Posterior vena cava (tissue), 2 donors: ENCODE data around the gene TMEM151A. TPM values are rescaled to one million over a fixed set of nuclear protein-coding genes. Genes with fewer than 3 reads are reported as not detected.

Source experiments
- DNase-seq: peaks from one replicate; pipeline ENCODE4 v3.0.0-alpha.2; 2020; ENCODE audit warnings: low spot score
- intact Hi-C, 2 donors: fragments of 100-400 bp; cut with DNase I; formaldehyde crosslinking; loops; one replicate each; pipeline versions ENCODE4 v1.14.1 to v1.14.2; 2022 to 2023
- total RNA-seq, 2 donors: library from RNA; stranded (reverse); fragmentation: NEBNext Ultra II Directional; extraction: Animal tissue kit (Norgen Biotek cat#: 25700); gene quantifications; one replicate each; pipeline ENCODE4 v1.2.1, GENCODE V29; 2021
- donor health status: DM: yes; HTN: yes; CAD: no.
- donor health status: DM: yes; HTN: yes; CAD: no.

Gene TMEM151A
- total RNA-seq, 2 donors from 2014 or later = not detected

DNA sequence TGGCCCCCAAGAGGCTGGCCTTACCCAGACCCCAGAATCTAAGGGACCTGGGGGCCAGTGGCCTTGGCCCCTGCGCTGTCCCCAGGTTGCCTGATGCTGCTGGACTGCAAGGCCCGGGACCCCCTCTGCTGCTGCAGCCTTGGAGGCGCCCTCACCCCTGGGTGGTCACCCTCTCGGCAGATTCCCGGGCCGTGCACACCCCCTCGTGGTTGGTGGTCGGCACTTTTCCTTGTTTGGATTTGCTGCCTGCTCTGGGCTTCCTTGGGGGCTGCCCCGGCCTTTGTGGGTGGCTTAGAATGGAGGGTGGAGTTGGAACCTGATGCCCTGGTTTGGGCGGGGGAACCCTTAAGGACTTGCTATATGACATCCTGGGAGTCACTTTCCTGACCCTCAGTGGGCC lies 39.2 kb downstream of the TMEM151A start:
- intact Hi-C loops = no loop called here

DNA sequence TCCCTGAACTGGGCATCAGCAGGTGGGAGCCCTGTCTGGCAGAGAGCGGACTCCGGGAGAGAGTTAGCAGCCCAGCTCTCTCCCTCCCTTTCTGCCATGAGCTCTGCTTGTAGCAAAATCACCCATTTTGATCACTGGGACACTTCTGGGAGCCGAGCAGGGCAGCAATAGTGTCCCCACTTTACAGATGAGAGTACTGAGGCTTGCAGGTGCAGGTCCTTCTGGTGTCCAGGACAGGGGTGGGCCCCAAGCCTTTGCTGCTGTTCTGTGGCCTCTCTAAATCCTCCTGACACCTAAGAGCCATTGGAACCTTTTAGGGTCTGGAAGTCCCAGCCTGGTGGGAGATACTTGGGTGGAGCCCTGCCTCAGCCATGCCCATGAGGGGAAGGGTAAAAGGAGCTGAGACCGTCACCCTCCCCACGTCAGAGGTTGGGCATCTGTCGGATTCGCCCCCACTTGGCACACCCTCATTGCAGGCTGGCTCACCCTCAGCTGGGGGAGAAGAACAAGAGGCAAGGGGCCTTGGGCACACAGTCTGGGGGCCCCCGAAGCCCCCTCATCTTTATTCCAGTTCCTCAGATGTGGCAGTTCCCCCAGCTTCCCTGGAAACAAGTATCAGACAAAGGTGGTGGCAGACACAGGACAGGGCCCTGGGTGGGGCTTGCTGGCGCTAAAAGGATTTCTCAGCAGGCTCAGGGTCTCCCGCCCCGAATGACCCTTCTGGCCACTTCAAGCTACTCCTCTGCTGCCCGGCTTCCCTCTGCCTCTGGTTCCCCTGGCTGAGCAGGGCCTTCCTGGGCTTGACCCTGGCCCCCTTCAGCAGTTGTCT lies 40.1 kb downstream of the TMEM151A start:
- DNase-seq = peak; percentile 71
- intact Hi-C loops = no loop called here

More for the DNA sequence above, 39.2 kb downstream of the TMEM151A start:
- DNase-seq = peak; percentile 76

DNA sequence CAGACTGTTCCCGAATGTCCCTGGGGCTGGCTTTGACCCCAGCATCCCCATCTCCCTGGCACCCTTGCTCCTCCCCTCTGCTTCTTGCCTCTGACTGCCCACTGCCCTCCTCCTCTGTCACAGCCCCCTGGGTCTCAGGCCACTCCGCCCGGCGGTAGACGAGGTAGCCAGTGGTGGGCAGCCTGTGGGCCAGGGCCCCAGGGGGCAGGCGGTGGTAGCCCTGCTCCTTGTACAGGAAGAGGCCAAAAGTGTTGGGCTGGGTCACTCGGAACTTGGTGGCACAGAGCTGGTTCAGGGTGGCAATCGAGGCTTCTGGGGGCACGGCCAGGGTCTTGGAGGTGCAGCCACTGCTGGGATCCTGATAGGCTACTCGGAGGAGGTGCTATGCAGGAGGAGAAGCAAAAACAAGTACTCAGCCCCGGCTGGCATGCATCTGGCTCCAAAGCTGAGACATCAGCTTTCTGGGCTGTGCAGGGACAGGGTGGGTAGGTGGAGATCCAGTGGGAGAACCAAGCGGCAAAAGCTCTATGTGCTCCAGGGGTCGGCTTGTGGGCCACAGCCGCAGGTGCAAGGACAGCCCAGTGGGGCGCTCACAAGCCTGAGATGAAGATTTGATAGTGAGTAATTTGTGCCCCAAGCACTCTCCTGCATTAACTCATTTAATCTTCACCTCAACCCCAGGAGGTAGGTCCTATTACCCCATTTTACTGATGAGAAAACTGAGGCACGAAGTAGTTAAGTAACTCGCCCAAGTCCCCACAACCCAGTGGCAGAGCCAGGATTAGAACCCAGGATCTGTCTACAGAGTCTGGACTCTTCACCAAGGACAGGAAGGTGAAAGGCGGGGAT lies 40.9 kb downstream of the TMEM151A start:
- peak; percentile 69 for DNase-seq
- intact Hi-C loops = no loop called here

DNA sequence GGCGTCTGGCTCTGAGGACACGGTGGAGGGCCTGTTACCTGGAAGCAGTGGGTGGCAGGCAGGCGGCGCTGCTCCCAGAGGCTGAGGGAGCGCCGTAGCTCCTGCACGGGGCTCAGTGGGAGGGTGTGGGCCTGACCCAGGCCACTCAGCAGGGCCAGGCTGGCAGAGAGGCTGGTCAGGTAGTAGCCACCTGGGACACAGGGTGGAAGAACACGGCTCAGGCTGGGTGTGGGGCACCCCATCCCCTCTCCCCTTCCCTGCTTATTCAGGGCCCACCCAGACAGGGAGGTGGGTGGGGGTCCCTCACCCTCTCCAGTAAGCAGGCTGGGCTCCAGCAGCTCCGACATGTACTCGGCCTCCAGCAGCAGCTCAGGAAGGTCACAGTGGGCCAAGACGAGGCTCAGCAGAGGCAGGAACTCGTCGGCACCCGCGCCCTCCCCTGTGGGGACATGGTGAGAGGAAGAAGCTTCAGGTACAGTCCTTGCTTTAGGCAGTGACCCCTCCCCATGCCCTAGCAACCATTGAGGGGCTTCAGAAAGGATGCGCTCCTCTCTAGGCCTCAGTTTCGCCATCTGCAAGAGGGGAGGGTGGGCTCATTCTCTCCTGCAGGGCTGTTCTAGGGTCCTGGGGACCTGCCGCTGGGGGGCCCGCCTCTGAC lies 41.7 kb downstream of the TMEM151A start:
- intact Hi-C loops = no loop called here
- peak; percentile 72 for DNase-seq

DNA sequence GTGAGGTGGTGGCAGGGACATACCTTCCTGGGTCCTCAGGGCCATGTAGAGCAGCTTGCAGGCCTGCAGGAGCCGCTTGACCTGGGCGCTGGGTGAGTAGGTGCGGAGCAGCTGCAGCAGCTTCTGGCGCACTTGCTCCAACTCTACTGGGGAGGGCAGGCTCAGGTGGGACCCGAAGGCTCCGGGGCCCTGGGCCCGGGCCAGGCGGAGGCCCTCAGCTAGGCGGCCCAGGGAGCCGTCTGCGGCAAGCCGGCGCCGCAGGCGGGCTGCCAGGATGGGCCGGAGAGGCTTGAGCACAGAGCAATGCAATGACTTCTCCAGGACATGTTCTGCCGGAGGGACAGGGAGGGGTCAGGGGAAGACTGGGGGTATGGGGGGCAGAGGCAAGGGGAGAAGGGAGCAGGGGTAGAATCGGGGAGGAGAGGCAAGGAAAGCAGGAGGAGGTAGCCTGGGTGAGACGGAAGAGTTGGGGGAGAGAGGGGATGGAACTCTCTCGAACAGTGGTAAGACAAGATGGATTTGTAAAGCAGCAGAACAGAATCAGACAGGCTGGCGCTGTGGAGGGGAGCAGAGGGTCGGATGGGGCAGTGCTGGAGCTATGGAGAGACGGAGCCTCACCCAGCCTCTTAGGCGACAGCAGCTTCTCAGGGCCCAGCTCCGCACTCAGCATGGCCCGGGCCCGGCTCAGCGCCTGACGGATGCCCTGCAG lies 42.4 kb downstream of the TMEM151A start:
- intact Hi-C loops = no loop called here
- peak; percentile 73 for DNase-seq

DNA sequence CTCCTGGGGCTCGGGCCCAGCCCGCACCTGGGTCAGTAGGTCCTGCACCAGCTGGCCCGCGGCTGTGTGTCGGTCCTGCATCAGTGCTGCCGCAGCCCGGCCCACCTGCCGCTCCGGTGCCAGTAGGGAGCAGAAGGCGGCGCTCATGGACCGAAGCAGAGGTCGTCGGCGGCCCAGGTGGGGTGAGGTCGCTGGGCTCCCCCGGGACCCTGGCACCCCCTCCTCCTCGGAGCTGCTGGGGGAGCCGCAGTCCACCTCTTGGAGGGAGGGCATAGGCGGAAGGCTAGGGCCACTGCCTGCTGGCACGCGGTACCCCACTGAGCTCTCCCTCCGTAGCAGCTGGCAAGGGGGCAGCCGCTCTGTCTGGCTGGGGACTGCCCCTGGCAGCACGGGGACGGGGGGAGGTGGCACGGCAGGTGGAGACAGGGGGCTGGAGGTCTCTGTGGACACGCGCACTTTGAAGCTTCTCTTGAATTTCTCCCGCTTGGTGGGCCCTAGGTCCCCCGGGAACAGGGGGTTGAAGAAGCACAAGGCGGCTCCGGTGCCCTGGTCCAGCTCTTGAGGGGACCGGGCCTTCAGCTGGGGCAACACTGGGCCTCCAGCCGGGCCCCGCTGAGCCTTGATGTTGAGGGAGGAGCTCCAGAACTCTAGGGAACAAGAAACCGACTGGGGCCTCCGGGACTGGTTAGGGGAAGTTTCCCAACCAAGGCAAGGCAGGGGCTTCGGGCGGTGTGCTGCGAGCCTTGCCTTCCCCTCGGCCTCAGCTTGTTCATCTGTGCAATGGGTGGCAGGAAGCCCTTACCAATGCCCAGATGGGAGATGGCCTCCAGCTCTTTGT lies 43.1 kb downstream of the TMEM151A start:
- intact Hi-C loops = no loop called here
- peak; percentile 80 for DNase-seq

DNA sequence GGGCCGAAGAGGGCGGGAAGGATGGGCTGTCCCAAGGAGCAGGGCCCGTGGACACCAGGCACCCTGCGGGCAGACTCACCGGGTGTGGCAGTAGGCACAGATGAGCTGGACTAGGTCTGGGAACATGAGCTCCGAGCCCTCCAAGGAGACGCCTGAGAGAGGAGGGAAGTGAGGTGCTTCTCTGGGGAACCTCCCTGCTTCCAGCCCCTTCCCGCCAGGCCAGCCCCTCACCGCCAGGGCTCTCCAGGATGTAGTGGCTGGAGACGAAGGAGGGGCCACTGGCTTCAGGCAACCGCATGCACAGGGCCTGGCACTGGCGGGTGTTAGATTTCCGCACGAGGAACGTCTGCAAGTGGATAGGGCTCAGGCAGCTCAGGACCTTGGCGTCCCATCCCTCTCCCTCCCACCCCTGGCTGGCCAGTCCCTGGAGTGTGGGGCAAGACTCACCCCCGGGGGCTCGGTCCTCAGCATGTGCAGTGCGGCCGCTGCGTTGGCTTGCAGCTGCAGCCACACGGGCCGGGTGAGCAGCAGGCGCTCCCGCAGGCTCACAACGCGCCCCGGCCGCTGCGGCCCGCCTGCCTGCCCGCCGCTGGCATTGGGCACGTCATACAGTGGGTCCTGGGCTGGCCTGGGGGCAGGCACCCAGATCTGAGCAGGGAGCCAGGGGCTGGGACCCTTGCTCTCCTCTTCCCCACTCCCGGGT lies 44.0 kb downstream of the TMEM151A start:
- peak; percentile 85 for DNase-seq
- intact Hi-C loops = no loop called here

DNA sequence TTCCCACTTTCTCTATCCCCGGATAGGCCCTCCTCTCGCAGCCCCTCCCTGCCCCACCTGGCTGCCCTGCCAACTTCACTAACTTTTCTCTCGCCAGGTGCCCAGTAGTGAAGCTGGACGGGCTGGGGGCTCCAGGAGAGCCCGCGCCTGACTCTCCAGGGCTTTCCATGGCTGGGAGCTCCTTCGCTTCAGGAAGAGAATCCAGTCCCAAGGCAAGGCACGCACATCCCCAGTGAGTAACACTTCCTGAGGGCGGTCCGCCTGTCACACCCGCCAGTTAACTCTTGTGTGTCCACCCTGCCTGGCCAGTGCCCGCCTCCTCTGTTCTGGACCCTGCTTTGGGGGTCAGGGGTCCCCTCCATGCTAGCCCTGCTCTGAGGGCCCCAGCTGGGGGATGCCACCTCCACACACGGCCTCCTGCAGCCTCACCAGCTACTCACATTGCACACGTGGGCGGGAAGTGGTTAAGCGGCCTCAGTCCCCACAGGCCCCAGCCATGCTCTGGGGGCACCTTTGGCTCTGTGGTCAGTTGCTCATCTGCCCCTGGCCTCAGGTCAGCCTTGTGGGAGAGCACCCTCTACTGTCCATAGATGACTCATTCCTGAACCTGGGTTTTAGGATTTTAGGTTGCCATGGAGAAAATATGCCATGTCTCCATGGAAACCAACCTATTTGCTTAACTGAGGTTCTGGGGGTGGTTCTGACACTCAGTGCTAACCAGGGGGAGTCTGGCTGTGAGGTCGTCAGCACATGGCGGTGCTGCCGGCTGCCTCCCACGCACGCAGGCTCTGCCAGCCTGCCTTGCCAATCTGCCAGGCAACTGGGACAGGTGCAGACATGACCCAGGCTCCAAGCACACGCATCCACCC lies 44.8 kb downstream of the TMEM151A start, which contains the start of gene RIN1:
Gene RIN1 (minus strand): TSS at position 201 of the 869 bp plus-strand sequence. CDS start 32 bp downstream, at position 169.
- peak; percentile 93 for DNase-seq
- intact Hi-C loops = no loop called here

DNA sequence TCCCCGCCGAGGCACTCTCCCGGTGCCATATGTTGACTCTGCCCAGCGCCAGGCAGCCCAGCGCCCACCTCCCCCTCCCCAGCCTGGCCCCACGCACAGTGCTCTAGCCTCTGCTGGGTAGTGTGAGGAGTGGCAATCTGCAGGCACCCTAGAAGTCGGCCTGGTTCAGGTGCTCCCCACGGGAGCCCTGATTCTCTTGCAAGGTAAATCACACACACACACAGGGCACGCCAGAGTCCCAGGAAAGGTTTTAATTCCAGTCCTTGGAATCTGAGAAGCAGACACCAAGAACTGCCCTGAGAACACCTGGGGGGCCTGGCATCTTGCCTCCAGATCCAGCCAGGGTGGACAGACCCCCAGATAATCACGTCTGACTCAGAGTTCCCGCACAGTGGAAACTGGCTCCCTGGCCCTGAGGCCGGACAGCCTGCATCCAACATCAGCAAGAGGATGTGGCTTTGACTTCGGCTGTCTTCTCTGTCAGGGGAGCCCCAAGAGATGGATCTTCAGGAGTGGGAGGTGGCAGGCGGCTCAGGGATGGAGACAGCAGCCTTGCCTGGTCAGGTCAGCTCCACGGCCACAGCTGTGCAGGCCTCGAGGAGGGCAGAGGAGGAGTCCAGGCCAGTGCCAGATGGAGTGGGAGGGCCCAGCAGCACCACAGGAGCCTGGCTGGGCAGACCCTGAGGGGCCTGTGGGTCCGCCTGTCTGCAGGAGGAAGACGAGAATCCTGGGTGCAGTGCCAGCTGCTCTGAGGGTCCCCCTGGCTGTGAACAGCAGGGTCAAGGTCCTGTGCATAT lies 45.6 kb downstream of the TMEM151A start:
- DNase-seq = peak; percentile 72
- intact Hi-C loops = no loop called here

DNA sequence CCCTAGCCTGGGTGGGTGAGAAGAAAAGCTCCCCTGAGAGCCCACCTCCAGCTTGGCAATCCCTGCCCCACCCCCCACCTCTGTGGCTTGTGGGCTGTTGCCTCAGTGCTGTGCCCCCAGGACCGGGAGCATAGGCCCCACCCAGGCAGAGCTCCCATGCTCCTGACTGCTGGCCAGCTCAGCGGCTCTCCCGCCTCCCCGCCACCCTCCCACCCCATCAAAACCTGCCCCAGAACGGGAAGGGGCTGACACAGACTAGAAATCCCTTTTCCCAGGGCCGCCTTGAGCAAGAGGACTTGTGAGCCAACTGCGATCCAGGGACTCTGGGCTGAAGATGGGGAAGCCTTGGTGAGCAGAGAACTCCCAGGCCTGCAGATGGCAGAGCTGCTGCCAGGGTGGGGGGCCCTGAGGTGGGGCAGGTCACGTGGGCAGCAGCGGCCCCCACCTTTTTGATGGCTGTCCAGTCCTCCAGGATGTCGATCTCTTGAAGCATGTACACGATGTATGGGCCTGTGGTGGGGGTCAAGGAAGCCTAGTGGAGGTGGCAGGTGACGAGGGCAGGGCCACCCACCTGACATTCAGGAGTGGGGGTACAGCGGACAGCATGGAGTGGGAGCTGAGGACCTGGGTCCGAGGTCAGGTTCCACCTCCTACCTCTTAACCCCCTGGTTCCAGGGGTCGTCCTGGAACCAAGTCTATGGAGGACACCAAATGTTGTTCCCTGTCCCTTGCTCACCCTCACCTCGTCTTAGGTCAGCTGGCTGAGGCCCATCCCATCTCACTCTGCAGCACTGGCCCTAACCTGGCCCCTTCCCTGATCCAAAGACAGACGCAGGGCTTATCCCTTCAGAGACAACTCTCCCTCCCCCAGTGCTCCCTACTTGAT lies 46.8 kb downstream of the TMEM151A start:
- intact Hi-C loops = no loop called here
- peak; percentile 73 for DNase-seq

DNA sequence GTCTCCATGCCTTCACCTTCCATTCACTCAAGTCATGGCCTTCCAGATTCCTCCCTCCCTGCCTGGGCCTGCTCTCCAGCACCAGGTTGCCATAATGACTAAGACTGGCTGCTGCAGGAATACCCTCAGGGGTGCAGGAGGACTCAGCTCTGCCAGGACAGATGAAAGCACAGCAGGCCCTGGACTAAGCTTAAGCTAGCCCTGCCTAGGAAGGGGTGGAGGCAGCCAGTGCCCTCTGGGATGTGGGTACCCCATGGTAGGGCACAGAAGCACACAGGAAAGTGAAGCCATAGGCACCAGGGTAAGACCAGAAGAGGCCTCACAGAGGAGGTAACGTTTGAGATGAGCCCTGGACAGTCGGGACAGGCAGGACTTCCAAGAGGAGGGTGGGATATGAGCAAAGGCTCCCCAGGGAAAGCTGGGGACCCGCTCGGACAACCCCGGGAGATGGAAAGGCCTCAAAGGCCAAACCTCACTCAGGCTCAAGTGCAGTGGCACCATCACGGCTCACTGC lies 47.5 kb downstream of the TMEM151A start:
- intact Hi-C loops = no loop called here
- peak; percentile 49 for DNase-seq

DNA sequence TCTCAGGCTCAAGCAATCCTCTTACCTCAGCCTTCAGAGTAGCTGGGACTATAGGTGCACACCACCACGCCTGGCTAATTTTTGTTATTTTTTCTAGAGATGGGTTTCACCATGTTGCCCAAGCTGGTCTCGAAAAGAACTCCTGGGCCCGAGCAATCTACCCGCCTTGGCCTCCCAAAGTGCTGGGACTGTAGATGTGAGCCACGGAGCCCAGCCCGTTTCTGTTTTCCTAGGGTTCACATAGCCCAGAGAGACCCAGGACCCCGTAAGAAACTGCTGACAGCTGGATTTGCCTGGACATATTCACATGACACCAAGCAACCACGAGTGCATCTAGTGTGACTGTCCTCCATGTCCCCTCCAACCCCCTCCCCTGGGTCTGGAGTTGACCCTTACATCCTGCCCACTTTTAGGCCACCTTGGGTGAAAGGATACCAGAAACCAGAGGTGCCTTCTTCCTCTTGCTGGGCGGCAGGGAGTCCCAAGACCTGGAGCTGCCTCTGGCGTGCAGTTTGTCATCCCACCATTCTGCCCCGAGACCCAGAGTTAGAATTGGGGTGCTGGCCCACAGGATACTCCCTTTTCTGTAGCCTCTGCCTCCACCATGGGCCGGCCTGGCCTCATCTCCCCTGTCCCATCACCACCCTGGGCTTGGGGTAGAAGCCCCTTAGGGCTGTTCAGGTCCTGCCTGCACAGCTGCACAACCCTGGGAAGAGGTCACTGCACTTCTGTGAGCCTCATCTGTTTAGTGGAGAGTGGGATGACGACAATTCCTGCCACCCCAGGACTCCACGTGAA lies 48.2 kb downstream of the TMEM151A start:
- peak; percentile 49 for DNase-seq
- intact Hi-C loops = no loop called here

DNA sequence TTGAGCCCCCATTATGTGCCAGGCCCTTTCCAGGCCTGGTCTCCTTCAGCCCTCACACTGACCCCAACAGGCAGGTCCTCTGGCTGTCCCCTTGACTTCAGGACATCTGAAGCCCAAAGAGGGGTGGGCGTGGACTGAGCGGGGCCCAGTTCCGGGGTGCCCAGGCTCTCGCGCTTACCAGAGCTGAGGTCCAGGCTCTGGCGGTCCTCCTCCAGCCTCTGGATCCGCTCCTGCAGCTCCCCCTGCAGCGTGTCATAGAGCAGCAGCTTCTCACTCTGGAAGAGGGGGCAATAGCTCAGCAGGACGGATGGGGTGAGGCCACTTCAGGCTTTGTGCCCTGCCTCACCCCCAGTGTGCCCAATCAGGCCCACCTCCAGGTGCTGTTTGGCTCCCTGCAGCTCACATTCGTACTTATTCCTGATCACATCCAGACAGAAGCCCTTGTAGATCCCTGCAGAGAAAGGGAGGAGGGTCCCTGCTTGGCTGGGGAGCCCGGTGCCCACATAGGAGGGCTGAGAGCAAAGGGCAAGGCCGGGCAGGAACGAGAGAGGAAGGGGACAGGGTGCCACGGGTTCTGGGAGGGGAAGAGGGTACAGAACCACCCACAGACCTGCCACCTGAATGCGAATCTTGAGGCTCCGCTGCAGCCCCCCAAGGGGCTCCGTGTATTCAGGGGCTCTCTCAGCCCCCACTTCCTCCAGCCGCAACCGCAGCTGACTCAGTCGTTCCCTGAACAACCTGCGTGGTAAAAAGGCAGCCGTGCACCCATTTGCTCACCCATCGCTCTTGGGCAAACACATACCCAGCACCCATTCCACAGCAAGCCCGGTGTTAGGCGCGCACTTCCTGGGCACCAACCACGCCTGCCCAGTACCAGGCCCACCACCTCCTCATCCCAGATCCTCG lies 49.2 kb downstream of the TMEM151A start:
- intact Hi-C loops = no loop called here
- peak; percentile 49 for DNase-seq
